Measurements from ENCODE around the gene ESD.

ESD gene

DNA sequence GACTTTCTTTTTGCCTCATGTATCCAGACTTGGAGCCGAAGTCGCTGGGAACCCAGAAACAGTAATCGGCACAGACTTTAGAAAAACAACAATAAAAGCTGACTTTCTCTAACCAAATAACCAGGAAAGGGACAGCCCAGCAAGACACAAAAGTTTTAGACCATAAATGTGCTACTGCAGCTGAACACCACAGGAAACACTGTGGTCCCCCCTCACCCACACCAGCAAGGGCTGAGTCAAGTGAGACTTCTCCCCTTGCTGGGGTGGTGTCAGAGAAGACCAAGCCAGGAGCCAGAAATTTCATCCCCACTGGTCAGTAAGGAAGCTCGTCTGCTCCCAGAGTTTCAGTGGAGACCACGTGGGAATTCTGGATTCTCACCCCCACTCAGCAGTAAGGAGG lies 70.6 kb downstream of the ESD start (continued):
- TF ChIP-seq, protein P1, sequence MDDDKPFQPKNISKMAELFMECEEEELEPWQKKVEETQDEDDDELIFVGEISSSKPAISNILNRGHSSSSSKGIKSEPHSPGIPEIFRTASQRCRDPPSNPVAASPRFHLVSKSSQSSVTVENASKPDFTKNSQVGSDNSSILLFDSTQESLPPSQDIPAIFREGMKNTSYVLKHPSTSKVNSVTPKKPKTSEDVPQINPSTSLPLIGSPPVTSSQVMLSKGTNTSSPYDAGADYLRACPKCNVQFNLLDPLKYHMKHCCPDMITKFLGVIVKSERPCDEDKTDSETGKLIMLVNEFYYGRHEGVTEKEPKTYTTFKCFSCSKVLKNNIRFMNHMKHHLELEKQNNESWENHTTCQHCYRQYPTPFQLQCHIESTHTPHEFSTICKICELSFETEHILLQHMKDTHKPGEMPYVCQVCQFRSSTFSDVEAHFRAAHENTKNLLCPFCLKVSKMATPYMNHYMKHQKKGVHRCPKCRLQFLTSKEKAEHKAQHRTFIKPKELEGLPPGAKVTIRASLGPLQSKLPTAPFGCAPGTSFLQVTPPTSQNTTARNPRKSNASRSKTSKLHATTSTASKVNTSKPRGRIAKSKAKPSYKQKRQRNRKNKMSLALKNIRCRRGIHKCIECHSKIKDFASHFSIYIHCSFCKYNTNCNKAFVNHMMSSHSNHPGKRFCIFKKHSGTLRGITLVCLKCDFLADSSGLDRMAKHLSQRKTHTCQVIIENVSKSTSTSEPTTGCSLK (tag by site-specific recombination; IDR thresholded peaks at IDR 0.05): no peak
- TF ChIP-seq ZNF621 (tag by site-specific recombination; IDR thresholded peaks at IDR 0.05) (no peak), ZNF302 (tag by site-specific recombination; IDR thresholded peaks at IDR 0.05; ENCODE audit: low read depth) (no peak)

Data from HEK293 (cell line).